Tibial nerve (tissue), 4 donors: ENCODE results near the gene IPO13. TPM values are rescaled to one million over a fixed set of nuclear protein-coding genes. Genes with fewer than 3 reads are reported as not detected.

Source experiments
- DNase-seq, 2 donors: peaks; one replicate each; pipeline ENCODE4 v3.0.0-alpha.2; 2019; ENCODE audit warnings: low spot score in 2 of 2
- H3K27ac ChIP-seq, 4 donors: fragments of 200-600 bp; sonication (generic) in 3 of 4; one replicate each; pipeline ENCODE4 v1.5.1; 2017 to 2019; ENCODE audit warnings: mild to moderate bottlenecking in 1 of 4
- H3K27me3 ChIP-seq, 2 donors: fragments of 200-600 bp; sonication (generic) in 1 of 2; one replicate each; pipeline versions ENCODE4 v1.5.1 to v1.6.0; 2017 to 2019
- H3K36me3 ChIP-seq, 3 donors: fragments of 200-600 bp; sonication (generic); one replicate each; pipeline ENCODE4 v1.5.1; 2018 to 2019
- H3K4me1 ChIP-seq, 4 donors: fragments of 200-600 bp; sonication (generic) in 3 of 4; one replicate each; pipeline ENCODE4 v1.5.1; 2017 to 2019
- H3K4me3 ChIP-seq, 4 donors: fragments of 200-600 bp; sonication (generic) in 3 of 4; one replicate each; pipeline ENCODE4 v1.5.1; 2017 to 2019; ENCODE audit warnings: mild to moderate bottlenecking in 1 of 4, moderate library complexity in 1 of 4
- H3K9me3 ChIP-seq, 4 donors: fragments of 200-600 bp; sonication (generic) in 3 of 4; one replicate each; pipeline ENCODE4 v1.5.1; 2017 to 2019
- EP300 ChIP-seq, 2 donors: sonication (generic); formaldehyde crosslinking; IDR thresholded peaks; one replicate each; pipeline ENCODE4 v1.6.1; 2017; ENCODE audit warnings: antibody characterized with exemption in 2 of 2, mild to moderate bottlenecking in 1 of 2
- POLR2A ChIP-seq, 2 donors: fragments of 450-650 bp; IDR thresholded peaks; one replicate each; pipeline ENCODE4 v1.6.1; 2017; ENCODE audit warnings: antibody characterized with exemption in 2 of 2, mild to moderate bottlenecking in 2 of 2, moderate library complexity in 2 of 2
- WGBS, 2 donors: methylation state at CpG; one replicate each; pipeline ENCODE4 v1.1.5; 2018; 5-methylcytosine and 5-hydroxymethylcytosine counted together
- total RNA-seq, 4 donors: library from RNA; depleted of rRNA; stranded (reverse); fragments of >200 nt; gene quantifications; one replicate each; pipeline ENCODE4 v1.1.0, GENCODE V29; 2016
- TF ChIP-seq, protein P1 (sequence below), 5 experiments: fragments of 200-600 bp in 3 of 5; fragments of 450-650 bp in 2 of 5; sonication (generic) in 3 of 5; IDR thresholded peaks; one replicate each; pipeline ENCODE4 v1.5.1; 2016 to 2019; ENCODE audit warnings: antibody characterized with exemption in 5 of 5, mild to moderate bottlenecking in 3 of 5, moderate library complexity in 2 of 5

The IPO13 gene
- total RNA-seq, 4 donors from 2014 or later, result 27.8 to 41.1 (median 31.2) TPM

DNA sequence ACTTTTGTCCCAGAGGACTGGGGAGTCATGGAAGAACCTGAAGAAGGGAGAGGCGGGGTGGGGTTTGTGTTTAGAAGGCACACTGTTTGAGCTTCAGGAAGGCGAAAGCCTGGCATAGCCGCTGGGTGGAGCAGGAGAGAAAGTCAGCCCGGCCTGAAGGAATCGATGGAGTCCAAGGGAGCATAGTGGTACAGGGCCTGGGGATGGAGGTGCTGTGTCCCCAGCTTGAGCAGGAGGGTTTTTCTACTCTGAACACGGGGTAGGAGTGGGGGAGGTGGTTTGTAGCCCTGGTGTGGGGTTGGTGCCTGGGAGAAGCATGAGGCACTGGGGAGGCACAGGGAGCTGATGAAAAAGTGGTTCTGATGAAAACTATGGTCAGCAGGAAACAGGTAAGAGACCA lies 40.0 kb downstream of the IPO13 start:
- no peak for DNase-seq
- Histone ChIP-seq H3K27me3 (no peaks in the 10 kb centered on the region), H3K4me1 (peaks cover 0 to 27% (median 8%) of the 10 kb centered on the region in 4 donors), H3K4me3 (no peak overlapping the region), H3K36me3 (peaks cover 0 to 47% (median 0%) of the 10 kb centered on the region in 3 donors), H3K27ac (no peak overlapping the region), H3K9me3 (no peaks in the 10 kb centered on the region)
- WGBS, 2 donors, result 75 to 79% methylated on average over 6 of the region's 6 CpGs
- TF ChIP-seq POLR2A (IDR thresholded peaks at IDR 0.05) (no peak), EP300 (IDR thresholded peaks at IDR 0.05) (no peak)
- TF ChIP-seq, protein P1, sequence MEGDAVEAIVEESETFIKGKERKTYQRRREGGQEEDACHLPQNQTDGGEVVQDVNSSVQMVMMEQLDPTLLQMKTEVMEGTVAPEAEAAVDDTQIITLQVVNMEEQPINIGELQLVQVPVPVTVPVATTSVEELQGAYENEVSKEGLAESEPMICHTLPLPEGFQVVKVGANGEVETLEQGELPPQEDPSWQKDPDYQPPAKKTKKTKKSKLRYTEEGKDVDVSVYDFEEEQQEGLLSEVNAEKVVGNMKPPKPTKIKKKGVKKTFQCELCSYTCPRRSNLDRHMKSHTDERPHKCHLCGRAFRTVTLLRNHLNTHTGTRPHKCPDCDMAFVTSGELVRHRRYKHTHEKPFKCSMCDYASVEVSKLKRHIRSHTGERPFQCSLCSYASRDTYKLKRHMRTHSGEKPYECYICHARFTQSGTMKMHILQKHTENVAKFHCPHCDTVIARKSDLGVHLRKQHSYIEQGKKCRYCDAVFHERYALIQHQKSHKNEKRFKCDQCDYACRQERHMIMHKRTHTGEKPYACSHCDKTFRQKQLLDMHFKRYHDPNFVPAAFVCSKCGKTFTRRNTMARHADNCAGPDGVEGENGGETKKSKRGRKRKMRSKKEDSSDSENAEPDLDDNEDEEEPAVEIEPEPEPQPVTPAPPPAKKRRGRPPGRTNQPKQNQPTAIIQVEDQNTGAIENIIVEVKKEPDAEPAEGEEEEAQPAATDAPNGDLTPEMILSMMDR (IDR thresholded peaks at IDR 0.05), result no peak

- H3K27ac ChIP-seq, result no peak overlapping the region
- H3K27me3 ChIP-seq, result no peaks in the 10 kb centered on the region
- 74 to 75% methylated on average over 6 of the region's 6 CpGs for WGBS, 2 donors
- no peak for TF ChIP-seq EP300 (IDR thresholded peaks at IDR 0.05)
- TF ChIP-seq, protein P1 (IDR thresholded peaks at IDR 0.05), result no peak
- TF ChIP-seq POLR2A (IDR thresholded peaks at IDR 0.05), result no peak
- H3K36me3 ChIP-seq, result peaks cover 0 to 41% (median 0%) of the 10 kb centered on the region in 3 donors
- peaks cover 0 to 29% (median 10%) of the 10 kb centered on the region in 4 donors for H3K4me1 ChIP-seq
- DNase-seq, result no peak
- H3K9me3 ChIP-seq, result no peaks in the 10 kb centered on the region
- H3K4me3 ChIP-seq, result no peak overlapping the region
Measured at GRCh38 chr1:43987159-43987902, 40.6 kb downstream of the IPO13 start.

- no peaks in the 10 kb centered on the region for H3K27me3 ChIP-seq
- H3K4me3 ChIP-seq, result peak overlapping the region; percentile 43 to 71 (median 58)
- TF ChIP-seq POLR2A (IDR thresholded peaks at IDR 0.05), result no peak
- no peak for TF ChIP-seq EP300 (IDR thresholded peaks at IDR 0.05)
- TF ChIP-seq, protein P1 (IDR thresholded peaks at IDR 0.05), result no peak
- H3K9me3 ChIP-seq, result no peaks in the 10 kb centered on the region
- H3K36me3 ChIP-seq, result peaks cover 0 to 18% (median 0%) of the 10 kb centered on the region in 3 donors
- WGBS, 2 donors, result 64 to 68% methylated on average over 19 of the region's 19 CpGs
- H3K27ac ChIP-seq, result peak overlapping the region in 3 of 4 donors; percentile 44 to 79 (median 72)
- DNase-seq, result no peak
- H3K4me1 ChIP-seq, result peaks cover 0 to 19% (median 11%) of the 10 kb centered on the region in 4 donors
Measured at GRCh38 chr1:43990271-43991199, 43.8 kb downstream of the IPO13 start.

GRCh38 chr1:43991200-43991475 lies 44.4 kb downstream of the IPO13 start:
- peak overlapping the region; percentile 43 to 71 (median 58) for H3K4me3 ChIP-seq
- H3K36me3 ChIP-seq, result peaks cover 0 to 12% (median 0%) of the 10 kb centered on the region in 3 donors
- H3K9me3 ChIP-seq, result no peaks in the 10 kb centered on the region
- peak in 1 of 2 donors; percentile 30 for TF ChIP-seq POLR2A (IDR thresholded peaks at IDR 0.05)
- TF ChIP-seq EP300 (IDR thresholded peaks at IDR 0.05), result no peak
- no peak for DNase-seq
- WGBS, 2 donors, result 4 to 6% methylated on average over 2 to 10 of the region's 10 CpGs
- peak overlapping the region in 3 of 4 donors; percentile 44 to 79 (median 72) for H3K27ac ChIP-seq
- H3K4me1 ChIP-seq, result peaks cover 0 to 22% (median 12%) of the 10 kb centered on the region in 4 donors
- no peaks in the 10 kb centered on the region for H3K27me3 ChIP-seq

- Histone ChIP-seq H3K4me1 (peaks cover 0 to 27% (median 13%) of the 10 kb centered on the region in 4 donors), H3K36me3 (peaks cover 0 to 8% (median 0%) of the 10 kb centered on the region in 3 donors), H3K27ac (peak within 1 kb of the TSS in 3 of 4 donors; percentile 44 to 79 (median 72)), H3K27me3 (no peaks in the 10 kb centered on the region), H3K9me3 (no peaks in the 10 kb centered on the region), H3K4me3 (peak within 1 kb of the TSS; percentile 43 to 71 (median 58))
- DNase-seq, result peak; percentile 77 to 79
- WGBS, 2 donors, result 1% methylated on average over 56 to 58 of the region's 66 CpGs
- TF ChIP-seq EP300 (IDR thresholded peaks at IDR 0.05) (peak; percentile 22 to 69), POLR2A (IDR thresholded peaks at IDR 0.05) (peak in 1 of 2 donors; percentile 4)
- TF ChIP-seq, protein P1 (IDR thresholded peaks at IDR 0.05), result no peak
Measured at GRCh38 chr1:43991476-43992231, 44.9 kb downstream of the IPO13 start, which contains the start of gene CCDC24. CCDC24 (plus strand) TSS chr1:43991599; CDS start chr1:43991879, 280 bp downstream.
